Measurements from ENCODE around the gene FOXL1.

FOXL1 gene

DNA sequence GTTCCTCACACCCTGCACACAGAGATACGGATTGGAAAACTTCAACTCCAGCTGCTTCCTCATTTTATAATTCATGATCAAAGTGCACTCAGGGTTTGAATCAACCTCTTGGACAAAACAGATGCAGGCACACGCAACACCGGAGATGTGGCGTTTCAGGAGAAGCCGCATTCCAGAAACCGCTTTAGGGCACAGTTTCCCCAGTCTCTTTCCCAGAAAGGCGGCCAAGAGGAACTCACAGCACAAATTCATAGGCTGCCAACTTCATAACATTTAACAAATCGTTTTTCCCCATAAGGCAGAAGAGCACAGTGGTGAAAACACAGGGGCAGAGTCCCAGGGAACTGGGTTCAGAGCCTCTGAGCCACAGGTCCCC lies 31.7 kb upstream of the FOXL1 start:
- H3K4me3 ChIP-seq (ENCODE audit: low read depth, low read length), result no peak overlapping the region

DNA sequence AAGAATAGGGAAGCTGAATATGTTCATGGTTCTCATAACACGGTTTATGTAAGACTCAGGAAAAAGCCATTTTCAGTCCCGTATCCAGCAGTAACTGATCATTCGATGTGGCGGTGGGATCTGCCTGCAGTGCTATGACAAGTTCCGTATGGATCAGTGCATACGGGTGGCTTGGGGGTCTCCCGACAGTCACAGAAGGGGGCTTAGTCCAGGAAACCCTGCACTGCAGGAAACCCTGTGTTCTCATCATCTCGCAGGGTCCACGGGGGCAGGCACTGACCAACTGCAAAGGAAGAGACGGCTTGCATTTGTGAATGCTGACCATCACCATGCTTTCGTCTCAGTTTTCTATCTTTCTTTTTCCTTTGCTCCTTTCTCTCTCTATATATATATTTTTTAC lies 31.1 kb upstream of the FOXL1 start:
- H3K4me3 ChIP-seq (ENCODE audit: low read depth, low read length), result no peak overlapping the region
- DNase-seq (ENCODE audit: low read depth), result no peak

More for the DNA sequence above, 31.7 kb upstream of the FOXL1 start:
- no peak for DNase-seq (ENCODE audit: low read depth)

DNA sequence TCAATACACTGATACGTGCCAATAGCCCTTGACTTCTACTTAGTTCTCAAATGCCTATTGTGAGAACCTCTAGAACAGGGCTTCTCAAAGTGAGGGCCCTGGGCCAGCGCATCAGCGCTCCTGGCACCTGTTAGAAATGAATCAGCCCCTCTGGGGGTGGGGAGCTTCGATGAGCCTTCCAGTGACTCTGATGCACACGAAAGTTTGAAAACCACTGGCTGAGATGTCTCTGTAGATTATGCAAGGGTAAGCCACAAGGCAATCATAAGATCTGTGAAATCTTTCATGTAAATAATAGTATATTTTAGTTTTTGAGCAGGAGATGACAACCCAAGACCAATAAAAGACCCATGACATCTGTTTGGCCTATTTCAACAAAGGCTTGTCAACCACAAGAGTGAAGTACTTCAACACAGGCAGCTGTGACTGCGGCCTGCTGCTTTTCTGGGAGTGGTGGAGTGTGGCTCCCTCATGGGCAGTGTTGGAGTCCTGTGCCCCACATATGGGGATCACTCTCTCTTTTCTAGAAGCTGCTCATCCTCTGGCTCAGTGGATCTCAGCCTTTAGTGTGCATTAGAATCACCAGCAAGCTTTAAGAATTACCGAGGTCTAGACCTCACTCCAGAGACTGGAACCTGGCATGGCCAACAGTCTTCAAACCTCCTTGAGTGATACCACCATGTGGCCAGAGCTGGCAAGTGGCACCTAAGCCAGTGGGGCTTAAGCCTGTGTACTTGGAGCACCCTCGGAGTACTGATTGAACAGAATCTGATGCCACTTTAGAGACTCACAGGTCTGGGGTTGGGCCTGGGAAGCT lies 29.1 kb upstream of the FOXL1 start:
- no peak overlapping the region for H3K4me3 ChIP-seq (ENCODE audit: low read depth, low read length)
- no peak for DNase-seq (ENCODE audit: low read depth)

DNA sequence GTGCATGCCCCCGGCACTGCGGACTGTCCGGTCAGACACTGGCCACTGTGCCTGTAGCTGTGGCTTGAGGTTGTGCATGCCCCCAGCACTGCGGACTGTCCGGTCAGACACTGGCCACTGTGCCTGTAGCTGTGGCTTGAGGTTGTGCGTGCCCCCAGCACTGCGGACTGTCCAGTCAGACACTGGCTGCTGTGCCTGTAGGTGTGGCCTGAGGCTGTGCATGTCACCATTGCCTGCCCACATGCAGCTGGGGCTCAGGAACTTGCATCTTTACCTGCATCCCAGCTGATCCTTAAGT lies 28.5 kb upstream of the FOXL1 start:
- no peak overlapping the region for H3K4me3 ChIP-seq (ENCODE audit: low read depth, low read length)
- no peak for DNase-seq (ENCODE audit: low read depth)

DNA sequence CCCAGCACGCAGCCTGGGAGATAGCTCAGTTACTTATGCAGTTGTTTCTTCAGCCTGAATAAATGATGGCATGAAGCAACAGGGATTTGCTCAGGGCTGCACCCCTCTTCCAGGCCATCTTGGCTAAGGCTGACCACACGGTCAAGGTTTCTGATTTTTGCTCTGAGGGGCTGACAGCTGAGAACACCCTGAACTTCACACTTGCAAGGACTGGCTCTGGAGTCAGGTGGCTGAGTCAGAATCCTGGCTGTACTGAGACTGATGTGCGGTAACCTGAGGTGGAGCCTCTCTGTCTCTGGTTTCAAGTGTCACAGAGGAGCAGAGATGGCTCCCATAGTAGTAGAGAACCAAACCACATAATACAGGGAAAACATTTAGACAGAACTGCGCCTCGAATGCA lies 28.1 kb upstream of the FOXL1 start:
- DNase-seq (ENCODE audit: low read depth), result no peak
- H3K4me3 ChIP-seq (ENCODE audit: low read depth, low read length), result no peak overlapping the region

DNA sequence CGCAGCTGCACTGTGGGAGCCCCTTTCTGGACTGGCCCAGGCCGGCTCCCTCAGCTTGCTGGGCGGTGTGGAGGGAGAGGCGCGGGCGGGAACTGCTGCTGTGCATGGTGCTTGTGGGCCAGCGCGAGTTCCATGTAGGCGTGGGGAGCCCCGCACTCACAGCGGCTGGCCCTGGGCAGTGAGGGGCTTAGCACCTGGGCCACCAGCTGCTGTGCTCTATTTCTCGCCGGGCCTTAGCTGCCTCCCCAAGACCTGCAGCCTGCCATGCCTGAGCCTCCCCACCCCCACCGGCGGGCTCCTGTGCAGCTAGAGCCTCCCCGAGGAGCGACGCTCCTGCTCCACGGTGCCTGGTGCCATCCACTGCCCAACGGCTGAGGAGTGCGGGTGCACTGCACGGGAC lies 25.0 kb upstream of the FOXL1 start:
- no peak overlapping the region for H3K4me3 ChIP-seq (ENCODE audit: low read depth, low read length)
- DNase-seq (ENCODE audit: low read depth), result no peak

DNA sequence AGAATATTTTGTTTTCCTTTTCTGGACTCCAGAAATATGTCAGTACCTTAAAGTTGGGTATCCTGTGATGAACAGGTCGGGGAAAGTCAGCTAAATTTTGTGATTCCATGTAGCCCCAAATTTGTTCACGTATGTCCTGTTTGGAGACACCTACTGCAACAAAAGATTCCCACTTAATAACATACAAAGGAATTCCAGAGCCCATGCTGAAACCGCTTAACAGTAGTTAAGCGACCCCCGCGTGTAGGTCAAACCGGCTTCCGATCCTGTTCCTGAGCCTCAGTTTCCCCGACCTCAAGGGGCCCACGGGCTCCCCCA lies 23.8 kb upstream of the FOXL1 start:
- peak overlapping the region; percentile 91 for H3K4me3 ChIP-seq (ENCODE audit: low read depth, low read length)
- no peak for DNase-seq (ENCODE audit: low read depth)

DNA sequence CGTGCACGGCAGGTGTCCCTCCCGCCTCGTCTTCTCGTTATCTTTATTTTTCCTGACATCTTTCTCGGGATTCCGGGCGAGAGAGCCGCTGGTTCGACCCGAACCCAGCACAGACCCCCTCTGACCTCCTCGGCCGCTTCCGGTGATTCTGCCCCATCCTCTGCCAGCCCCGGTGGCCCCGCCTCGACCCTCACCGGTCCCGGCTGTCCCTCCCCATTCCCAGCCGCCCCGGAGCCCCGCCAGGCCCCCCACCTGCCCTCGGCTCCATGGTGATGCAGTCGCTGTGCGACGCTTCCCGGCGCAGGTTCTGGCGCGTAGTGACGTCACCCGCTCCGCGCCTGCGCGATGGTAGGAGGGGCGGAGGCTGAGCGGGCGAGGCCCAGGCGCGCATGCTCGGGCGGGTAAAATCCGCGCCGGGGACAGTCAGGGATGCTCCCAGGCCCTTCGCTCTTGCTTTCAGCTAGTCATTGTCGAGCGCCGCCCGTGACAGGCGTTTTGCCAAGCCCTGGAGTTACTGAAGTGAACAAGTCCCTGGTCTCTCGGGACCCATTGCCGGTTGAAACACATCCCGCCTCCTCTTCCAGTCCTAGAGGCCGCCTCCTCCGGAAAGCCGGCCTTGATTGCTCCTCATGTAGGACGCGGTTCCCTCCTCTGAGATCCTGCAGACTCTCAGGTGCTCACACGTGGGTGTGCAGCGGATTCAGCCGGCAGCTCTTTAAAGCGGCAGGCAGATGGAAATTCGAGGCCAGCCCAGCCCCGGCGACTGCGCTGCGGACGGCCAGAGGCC lies 23.2 kb upstream of the FOXL1 start, which contains the start of gene MTHFSD:
TSS of gene MTHFSD (minus strand) at position 319 of the 787 bp plus-strand sequence. CDS start at position 268, 51 bp downstream.
- peak within 1 kb of the TSS; percentile 91 for H3K4me3 ChIP-seq (ENCODE audit: low read depth, low read length)
- DNase-seq (ENCODE audit: low read depth), result no peak

DNA sequence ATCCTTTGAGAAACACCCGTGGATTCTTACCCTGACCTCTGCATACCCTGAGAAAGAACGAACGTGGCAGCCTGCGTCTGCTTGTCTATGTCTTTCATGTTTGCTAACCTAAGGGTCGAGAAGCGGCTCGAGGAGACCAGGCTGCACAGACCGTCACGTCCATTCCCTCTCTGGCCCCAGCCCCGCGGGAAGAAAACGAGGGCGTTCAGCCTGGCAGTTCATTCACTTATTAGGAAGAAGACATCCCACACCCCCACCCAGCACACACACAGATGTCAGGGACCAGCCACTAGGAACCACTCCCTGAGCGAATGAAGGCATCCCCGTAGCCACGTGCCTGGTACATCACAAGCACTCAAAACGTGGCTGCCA lies 22.7 kb upstream of the FOXL1 start:
- DNase-seq (ENCODE audit: low read depth), result no peak
- H3K4me3 ChIP-seq (ENCODE audit: low read depth, low read length), result peak overlapping the region; percentile 91

DNA sequence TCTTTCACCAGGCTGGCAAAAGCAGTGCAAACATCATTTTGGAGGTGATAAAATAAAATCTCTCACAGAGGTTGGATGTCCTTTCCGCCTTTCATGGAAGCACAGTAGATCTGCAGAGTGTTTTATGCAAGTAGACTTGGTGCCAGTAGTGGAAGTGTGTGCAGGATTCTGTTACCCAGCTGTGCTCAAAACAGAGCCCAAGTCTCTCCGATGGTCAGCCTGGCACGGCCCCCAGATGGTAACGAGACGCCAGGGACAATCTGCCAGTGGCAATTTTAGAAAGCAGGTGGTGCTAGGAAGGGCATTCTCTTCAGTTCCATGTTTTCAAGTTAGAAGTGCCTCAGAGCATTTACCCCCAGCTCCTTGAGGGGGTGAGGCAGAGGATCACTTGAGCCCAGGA lies 21.8 kb upstream of the FOXL1 start:
- no peak for DNase-seq (ENCODE audit: low read depth)
- no peak overlapping the region for H3K4me3 ChIP-seq (ENCODE audit: low read depth, low read length)

DNA sequence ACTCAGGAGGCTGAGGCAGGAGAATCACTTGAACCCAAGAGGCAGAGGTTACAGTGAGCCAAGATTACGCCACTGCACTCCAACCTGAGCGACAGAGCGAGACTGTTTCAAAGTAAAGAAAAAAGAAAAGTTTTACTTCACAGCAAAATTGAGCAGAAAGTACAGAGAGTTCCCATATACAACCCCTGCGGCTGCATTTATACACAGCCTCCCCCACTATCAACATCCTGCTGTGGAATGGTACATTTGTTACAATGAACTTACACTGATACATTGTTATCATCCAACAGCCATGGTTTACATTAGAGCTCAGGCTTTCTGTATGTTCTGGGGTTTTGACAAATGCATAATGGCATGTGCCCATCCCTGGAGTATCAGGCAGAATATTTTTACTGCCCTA lies 20.8 kb upstream of the FOXL1 start:
- no peak for DNase-seq (ENCODE audit: low read depth)
- H3K4me3 ChIP-seq (ENCODE audit: low read depth, low read length), result no peak overlapping the region

DNA sequence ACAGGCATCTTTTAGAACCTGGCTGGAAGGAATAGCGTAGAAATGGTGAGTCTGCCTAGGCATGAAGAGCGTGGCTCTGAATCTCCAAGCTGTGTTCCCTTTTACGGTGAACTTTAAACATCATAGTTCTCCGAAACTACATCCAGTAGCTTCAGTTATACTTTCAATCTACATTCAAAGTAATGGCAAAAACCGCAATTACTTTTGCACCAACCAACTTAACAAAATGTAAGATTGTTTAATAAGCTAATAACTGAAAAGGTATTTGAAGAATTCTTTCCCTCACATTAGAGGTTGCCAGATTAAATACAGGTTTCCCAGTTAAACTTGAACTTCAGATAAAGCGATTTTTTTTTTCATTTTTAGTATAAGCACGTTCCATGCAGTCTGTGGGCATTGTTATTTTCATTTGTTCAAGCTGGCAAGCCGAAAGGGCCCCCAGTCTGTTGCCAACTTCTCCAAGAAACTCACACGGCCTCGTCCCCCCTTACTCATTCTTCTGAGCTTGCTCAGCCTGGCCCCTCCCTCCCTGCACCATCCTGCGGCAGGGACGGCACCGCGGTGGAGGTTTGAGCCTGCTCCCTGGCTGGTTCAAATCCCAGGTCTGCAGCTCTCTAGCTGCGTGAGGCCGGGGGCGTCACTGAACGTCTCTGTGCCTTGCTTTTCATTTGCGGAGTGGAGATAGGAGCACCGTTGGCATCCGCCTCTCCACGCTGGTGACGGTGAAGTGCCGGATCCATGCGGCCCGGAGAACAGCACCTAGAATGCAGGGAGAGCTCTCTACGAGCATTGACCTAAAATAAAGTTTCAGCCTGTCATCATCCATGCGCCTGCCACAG lies 19.8 kb upstream of the FOXL1 start:
- H3K4me3 ChIP-seq (ENCODE audit: low read depth, low read length), result no peak overlapping the region
- no peak for DNase-seq (ENCODE audit: low read depth)

DNA sequence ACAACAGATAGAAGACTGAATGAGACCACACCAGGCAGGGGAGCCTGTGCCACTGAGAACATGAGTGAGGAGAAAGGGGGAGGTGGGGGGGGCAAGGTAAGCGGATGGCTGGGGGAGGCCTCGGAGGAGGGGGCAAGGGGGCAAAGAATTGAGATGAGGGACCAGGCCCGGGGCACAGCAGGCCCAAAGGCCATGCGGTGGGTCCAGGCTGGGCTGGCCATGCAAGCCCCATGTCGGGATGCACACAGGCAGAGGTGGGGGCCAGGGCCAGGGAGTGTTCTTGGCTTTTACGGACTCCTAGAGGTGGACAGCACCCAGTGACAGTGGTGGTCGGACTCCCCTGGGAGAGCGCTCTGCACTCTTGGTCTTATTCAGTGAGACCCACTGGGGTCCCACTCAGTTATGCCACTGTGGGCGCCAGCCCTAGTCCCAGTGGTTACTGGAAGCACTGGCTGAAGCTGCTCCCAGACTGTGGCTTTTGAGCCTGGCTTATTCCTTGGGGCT lies 18.5 kb upstream of the FOXL1 start:
- DNase-seq (ENCODE audit: low read depth), result no peak
- H3K4me3 ChIP-seq (ENCODE audit: low read depth, low read length), result no peak overlapping the region

DNA sequence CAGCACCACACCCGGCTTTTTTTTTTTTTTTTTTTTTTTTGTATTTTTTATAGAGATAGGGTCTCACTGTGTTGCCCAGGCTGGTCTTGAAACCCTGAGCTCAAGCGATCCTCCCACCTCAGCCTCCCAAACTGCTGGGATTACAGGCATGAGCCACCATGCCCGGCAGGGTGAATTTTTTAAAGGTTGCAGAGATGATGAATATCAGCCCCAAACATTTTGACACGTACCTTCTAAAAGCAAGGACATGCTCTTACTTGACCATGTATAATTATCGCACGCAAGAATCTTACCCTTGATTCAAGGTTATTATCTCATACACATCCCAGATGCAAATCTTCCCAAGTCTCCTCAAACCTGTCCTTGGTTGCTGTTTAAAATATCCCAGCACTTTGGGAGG lies 16.0 kb upstream of the FOXL1 start:
- no peak for DNase-seq (ENCODE audit: low read depth)
- H3K4me3 ChIP-seq (ENCODE audit: low read depth, low read length), result no peak overlapping the region

DNA sequence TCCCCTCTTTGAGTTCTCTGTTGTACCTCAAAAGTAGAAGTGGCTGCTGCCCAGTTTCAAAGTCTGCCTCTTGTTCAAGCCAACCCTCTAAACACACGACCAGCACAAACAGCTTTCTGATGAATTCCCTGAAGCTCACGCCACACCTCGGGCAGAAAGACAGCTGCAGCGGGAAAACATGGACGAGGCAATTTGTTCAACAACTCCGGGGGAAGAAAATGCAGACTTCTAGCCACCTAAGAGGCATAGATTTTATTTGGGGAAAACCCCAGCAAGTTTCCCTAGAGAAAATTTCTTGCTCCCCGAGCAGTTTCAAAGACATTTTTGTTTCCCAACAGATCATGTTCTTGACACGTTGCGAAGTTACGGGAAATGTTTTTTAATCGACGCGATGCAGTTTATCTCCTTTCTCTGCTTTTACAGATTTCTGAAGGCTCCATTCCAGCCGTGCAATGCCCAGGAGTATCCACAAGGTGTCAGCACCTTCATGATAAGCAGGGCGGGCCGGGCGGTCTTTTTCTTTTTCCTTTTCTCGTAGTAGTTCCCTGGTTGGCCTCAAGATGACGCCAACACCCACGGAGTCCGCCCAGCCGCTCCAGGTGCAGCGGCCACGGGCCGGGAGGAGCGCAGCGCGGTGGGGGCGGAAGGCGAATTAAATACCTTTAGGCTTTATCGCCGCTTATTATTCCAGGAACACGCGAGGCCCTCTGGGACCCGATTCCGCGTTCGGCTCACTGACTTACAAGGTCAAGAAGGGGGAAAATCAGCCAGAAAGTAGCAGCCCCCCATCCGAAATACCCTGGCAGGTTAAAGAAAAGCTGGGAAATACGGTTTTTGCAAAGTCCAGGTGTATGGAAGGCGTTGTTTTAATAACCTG lies 14.6 kb upstream of the FOXL1 start:
- DNase-seq (ENCODE audit: low read depth), result peak; percentile 67
- H3K4me3 ChIP-seq (ENCODE audit: low read depth, low read length), result peak overlapping the region; percentile 41

DNA sequence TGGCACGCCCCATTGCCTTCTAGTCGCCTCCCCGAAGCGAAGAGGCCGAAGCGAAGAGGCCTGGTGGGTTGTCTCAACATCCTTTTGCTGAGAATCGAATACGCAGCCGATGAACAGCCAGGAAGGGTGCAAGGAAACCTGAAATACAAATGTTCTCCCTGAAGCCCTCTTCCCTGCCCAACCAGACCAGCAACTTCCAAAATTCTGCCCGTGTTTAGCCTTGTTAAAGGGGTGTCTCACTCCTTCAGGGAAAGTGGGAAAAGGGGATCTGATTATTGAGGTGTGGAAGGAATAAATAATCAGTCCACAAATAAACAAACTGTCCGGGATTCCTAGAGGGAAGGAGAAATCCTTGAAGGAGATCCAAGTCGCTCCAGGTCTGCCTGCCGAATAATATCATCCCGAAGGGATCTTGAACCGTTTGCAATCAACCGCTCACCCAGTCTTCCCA lies 13.1 kb upstream of the FOXL1 start:
- DNase-seq (ENCODE audit: low read depth), result no peak

DNA sequence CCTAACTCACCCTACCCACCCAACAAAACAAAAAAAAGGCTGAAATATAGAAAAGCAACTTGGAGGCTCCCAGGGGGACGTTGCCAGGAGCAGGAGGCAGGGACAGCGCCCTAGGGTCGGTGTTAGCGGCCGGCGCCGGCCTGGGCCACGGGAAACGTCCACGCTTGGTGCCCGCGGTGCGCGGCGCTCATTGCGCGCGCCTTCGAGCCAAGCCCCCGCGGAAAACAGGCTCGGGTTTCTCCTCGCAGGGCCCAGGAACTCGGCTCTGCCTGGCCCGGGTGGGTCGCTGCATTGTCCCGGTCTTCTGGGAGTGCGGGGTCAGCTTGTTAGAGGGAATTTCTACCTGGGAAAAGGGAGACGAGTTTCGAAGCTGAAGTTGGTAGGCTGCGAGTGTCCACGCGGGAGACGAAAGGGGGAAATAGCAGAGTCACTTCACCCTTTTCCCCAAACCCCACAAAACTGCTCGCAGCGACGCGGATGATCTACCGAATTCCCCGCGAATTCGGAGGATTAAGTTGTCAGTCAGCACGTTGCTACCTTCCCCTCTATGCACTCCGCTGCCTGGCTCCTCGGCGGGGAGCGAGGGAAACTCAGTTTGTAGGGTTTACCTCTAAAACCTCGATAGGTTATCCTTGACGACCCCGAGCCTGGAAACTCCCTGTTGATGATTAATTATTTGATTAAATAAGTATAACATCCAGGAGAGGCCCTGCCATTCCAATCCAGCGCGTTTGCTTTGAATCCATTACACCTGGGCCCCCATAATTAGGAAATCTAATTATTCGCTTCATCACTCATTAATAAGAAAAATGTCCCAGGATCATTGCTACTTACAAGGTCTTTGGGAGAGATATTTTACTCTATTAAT lies 12.5 kb upstream of the FOXL1 start:
- DNase-seq (ENCODE audit: low read depth), result no peak
- H3K4me3 ChIP-seq (ENCODE audit: low read depth, low read length), result peak overlapping the region; percentile 87

More for the DNA sequence above, 13.1 kb upstream of the FOXL1 start:
- peak overlapping the region; percentile 87 for H3K4me3 ChIP-seq (ENCODE audit: low read depth, low read length)

DNA sequence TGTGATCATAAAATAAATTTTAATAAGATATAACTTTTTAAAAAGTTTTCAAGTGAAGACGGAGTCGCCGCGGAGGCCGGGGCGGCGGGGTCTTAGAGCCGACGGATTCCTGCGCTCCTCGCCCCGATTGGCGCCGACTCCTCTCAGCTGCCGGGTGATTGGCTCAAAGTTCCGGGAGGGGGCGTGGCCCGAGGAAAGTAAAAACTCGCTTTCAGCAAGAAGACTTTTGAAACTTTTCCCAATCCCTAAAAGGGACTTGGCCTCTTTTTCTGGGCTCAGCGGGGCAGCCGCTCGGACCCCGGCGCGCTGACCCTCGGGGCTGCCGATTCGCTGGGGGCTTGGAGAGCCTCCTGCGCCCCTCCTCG lies 11.8 kb upstream of the FOXL1 start, which contains the start of gene FOXC2:
TSS of gene FOXC2 (plus strand) at position 229 of the 365 bp plus-strand sequence. CDS start 507 bp downstream, outside the sequence.
- peak within 1 kb of the TSS; percentile 87 for H3K4me3 ChIP-seq (ENCODE audit: low read depth, low read length)
- DNase-seq (ENCODE audit: low read depth), result peak; percentile 91
